AG04449 (cell line): ENCODE results near the gene ARNT2.

ENCODE experiments used
- CTCF ChIA-PET: fragments of 350-600 bp; formaldehyde crosslinking; extraction: SDS; loops from one replicate; lab custom pipeline; 2021; ENCODE audit warnings: antibody characterized with exemption; lab: Yijun Ruan, JAX
- POLR2A ChIA-PET: fragments of 400-600, 350-600 bp; formaldehyde crosslinking; extraction: SDS; loops from one replicate; lab custom pipeline; 2020; ENCODE audit warnings: antibody characterized with exemption, inconsistent platforms; lab: Yijun Ruan, JAX
- DNase-seq: peaks from one replicate; pipeline ENCODE4 v3.0.0-alpha.2; 2010; ENCODE audit warnings: low read depth, low spot score
- H3K4me3 ChIP-seq: 2 replicates; pipeline ENCODE4 v1.5.1; 2011; ENCODE audit warnings: low read depth, mild to moderate bottlenecking, control low read depth, low read length
- CTCF ChIP-seq: IDR thresholded peaks from one replicate; pipeline ENCODE4 v1.5.1; 2011; ENCODE audit warnings: mild to moderate bottlenecking, moderate library complexity, low read length, control low read depth, inconsistent platforms; ENCODE audit not compliant: insufficient read depth; ENCODE audit errors: missing control alignments

ARNT2 gene

DNA sequence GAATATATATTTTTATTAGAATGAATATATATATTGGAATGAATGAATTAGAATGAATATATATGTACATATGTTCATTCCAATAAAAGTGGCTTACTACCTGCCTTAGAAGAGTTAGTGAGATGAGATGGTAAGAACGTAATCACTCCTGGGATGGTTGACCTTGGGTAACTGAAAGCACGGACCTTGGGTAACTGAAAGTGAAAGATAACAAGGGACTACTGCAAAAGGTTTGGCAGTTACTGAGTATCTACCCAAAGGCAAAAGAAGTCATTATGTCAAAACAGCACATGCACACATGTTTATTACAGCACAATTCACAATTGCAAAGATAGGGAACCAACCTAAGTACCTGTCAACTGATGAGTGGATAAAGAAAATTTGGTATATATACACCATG, 16.5 kb downstream of the ARNT2 start:
- ChIA-PET POLR2A (no interaction called here), CTCF (interaction anchor here (1.2 to 5.5 kb wide), 7 partner anchors 12 to 549 kb away, joined by 3 to 69 read pairs (median 15); partner anchors contain the start of gene CEMIP)
- no peak for DNase-seq
- no peak for TF ChIP-seq CTCF
- no peak overlapping the region for H3K4me3 ChIP-seq

GRCh38 chr15:80423215-80423614, 19.0 kb downstream of the ARNT2 start:
- no peak overlapping the region for H3K4me3 ChIP-seq
- no peak for DNase-seq
- TF ChIP-seq CTCF = no peak
- POLR2A ChIA-PET = no interaction called here
- CTCF ChIA-PET = interaction anchor here (0.9 to 1.8 kb wide), 10 partner anchors 9 to 843 kb away, joined by 3 to 8 read pairs (median 4); partner anchors contain the start of gene CEMIP

DNA sequence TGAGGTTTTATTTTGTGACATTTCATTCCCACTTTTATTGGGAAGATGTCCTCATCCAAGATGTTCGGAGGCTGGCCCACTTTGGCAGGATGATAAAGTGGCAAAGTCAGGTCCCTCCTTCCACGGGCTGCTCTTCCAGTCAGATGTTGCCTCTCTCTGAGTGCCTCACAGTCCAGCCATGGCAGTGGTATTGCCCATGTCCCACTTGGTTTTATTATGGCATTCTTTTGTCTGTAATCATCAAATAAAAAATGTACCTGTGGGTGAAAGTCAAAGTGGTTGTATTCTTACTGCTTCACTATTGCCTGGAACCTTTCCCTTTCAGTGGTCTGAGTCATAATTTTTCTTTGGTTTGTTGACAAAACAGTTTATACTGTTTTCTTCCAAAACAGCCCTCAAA, 20.2 kb downstream of the ARNT2 start:
- POLR2A ChIA-PET = no interaction called here
- no peak for DNase-seq
- CTCF ChIA-PET = interaction anchor here (1.0 to 1.5 kb wide), 3 partner anchors 18 to 31 kb away, joined by 3 to 4 read pairs (median 3); no protein-coding TSS in a partner anchor
- no peak for TF ChIP-seq CTCF
- H3K4me3 ChIP-seq = no peak overlapping the region

- CTCF ChIA-PET = interaction anchor here (1.1 to 4.4 kb wide), 5 partner anchors 7 to 350 kb away, joined by 3 to 23 read pairs (median 4); no protein-coding TSS in a partner anchor
- TF ChIP-seq CTCF = no peak
- DNase-seq = no peak
- POLR2A ChIA-PET = no interaction called here
- no peak overlapping the region for H3K4me3 ChIP-seq
Observed at GRCh38 chr15:80426316-80426715, 22.1 kb downstream of the ARNT2 start.

DNA sequence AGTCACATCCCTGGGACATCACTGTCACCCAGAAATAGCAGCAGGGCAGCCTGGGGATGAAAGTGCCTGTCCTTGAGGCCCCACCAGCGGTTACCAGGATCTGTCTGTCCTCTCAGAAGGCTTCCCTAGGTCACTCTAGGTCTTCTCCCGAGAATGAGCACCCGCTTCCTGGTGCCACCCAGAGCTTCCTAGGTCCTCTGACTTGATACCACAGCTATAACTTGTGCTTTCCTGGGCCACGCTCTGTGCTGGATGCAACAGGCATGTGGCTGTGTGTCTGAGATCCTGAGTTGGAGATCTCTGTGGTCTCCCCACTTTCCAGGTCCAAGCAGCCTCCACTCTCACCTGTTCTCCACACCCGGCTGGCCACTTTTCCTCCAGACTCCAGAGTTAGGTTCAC, 25.8 kb downstream of the ARNT2 start:
- no peak for DNase-seq
- TF ChIP-seq CTCF = no peak
- H3K4me3 ChIP-seq = no peak overlapping the region
- CTCF ChIA-PET = interaction anchor here (1.1 to 4.4 kb wide), 3 partner anchors 8 to 836 kb away, joined by 3 to 23 read pairs (median 3); no protein-coding TSS in a partner anchor
- POLR2A ChIA-PET = no interaction called here

DNA sequence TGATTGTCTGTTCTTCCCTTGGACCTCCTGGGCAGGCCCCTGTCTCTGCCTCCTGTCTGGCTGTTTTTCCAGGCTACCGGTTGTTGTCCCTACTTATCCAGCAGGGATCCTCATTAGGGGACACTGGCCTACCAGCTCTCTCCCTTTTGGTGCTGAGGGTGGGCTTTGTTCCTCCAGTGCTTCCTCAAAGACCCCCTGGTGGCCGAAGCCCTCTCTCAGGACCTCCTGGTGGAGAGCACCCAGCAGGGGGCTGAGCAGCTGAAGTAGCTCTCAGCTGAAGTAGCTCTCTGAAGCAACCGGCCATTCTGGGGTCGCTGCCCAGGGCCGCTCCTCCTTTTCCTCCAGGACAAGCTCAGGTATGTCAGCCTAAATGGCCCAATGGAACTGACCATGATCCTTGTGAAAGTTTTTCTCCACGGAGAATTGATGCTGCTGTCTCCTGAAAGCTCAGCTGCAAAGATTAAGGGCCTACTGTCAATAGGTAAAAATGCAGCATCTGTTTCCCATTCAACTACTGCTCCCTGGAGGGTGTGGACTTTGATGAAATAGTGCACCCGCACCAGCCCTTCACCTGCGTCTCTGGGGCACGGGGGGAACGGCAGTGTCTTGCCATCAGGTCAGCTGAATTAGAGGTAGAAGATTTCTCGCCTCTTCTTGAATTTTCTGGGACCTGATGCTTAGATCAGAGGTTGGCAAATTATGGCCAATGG, 27.6 kb downstream of the ARNT2 start:
- CTCF ChIA-PET = interaction anchor here (0.9 kb wide), 1 partner anchor 13 kb away, joined by 7 read pairs; no protein-coding TSS in a partner anchor
- TF ChIP-seq CTCF = no peak
- no peak for DNase-seq
- H3K4me3 ChIP-seq = no peak overlapping the region
- POLR2A ChIA-PET = no interaction called here
